ENCODE data around the gene ANXA11. TPM values are rescaled to one million over a fixed set of nuclear protein-coding genes. Genes with fewer than 3 reads are reported as not detected.

The ANXA11 gene
- total and polyA plus RNA-seq, 9 of the 15 experiments (the other 6 are each of a cell fraction or from before 2014, with no cell fraction given), result 43.6 to 212 (median 109) TPM

- BruUV-seq (replicated peaks), result no TSS peak
- FAIRE-seq, result no peak
- H4K20me1 ChIP-seq (replicated peaks; ENCODE audit: control insufficient read depth, insufficient read depth, low read length), result peaks cover 21% of the 10 kb centered on the region; the same call in 1 of the 2 replicates
Observed at GRCh38 chr10:80176526-80176925, 28.8 kb downstream of the ANXA11 start.

More at GRCh38 chr10:80176526-80176925, 28.8 kb downstream of the ANXA11 start:
- Histone ChIP-seq H2AFZ (ENCODE audit: low read depth, low read length) (no peak overlapping the region), H3K4me1 (replicated peaks in 1 of 2; ENCODE audit: control insufficient read depth in 2 of 2, insufficient read depth in 2 of 2, low read length in 2 of 2) (no peaks in the 10 kb centered on the region), H3K9me3 (replicated peaks; ENCODE audit: control insufficient read depth, insufficient read depth, low read depth, low read length) (no peaks in the 10 kb centered on the region), H3K9me1 (ENCODE audit: control insufficient read depth, insufficient read depth, low read length) (peaks cover 3% of the 10 kb centered on the region), H3K4me2 (ENCODE audit: insufficient read depth, low read length) (no peak overlapping the region), H3K79me2 (ENCODE audit: control insufficient read depth, insufficient read depth, low read length) (peaks cover 48% of the 10 kb centered on the region), H3K27ac (ENCODE audit: extremely low read depth, low read depth, low read length) (no peak overlapping the region), H3K4me3 (no peak overlapping the region), H3K36me3 (ENCODE audit: control insufficient read depth, insufficient read depth, low read length) (peaks cover 58% of the 10 kb centered on the region), H3K9ac (ENCODE audit: insufficient read depth in 1 of 2, low read depth in 2 of 2, low read length in 2 of 2) (no peak overlapping the region), H3K27me3 (ENCODE audit: control insufficient read depth in 2 of 2, insufficient read depth in 2 of 2, low read length in 2 of 2) (no peaks in the 10 kb centered on the region)
- DNase-seq (ENCODE audit: extremely low read depth in 1 of 4, low spot score in 3 of 4), result no peak
- TF ChIP-seq ZNF24 (IDR thresholded peaks at IDR 0.05), result no peak
- TF ChIP-seq CHD7 (IDR thresholded peaks at IDR 0.05; ENCODE audit: low read depth, low read length), result no peak
- TF ChIP-seq FOXK2 (conservative IDR thresholded peaks at IDR 0.05 in 1 of 2, IDR thresholded peaks at IDR 0.05 in 1 of 2; ENCODE audit: low read depth in 2 of 2), result no peak
- TF ChIP-seq ZNF143 (CRISPR knock-in tag; IDR thresholded peaks at IDR 0.05), result no peak
- no peak for TF ChIP-seq ELF1 (tag; IDR thresholded peaks at IDR 0.05)
- no peak for TF ChIP-seq CXXC5 (CRISPR knock-in tag; IDR thresholded peaks at IDR 0.05)
- in situ Hi-C loops (cut with MboI) (no loop called here), intact Hi-C loops (cut with micrococcal nuclease) (no loop called here)
- WGBS (ENCODE audit: insufficient coverage, low coverage, missing lambda C conversion rate), result 84% methylated on average over 6 of the region's 6 CpGs
- ChIA-PET CTCF (ENCODE audit: low intra/inter-chr PET ratio) (no interaction called here), POLR2A (interaction anchor here (0.7 to 4.5 kb wide), 4 partner anchors 9 to 32 kb away, joined by 3 to 26 read pairs (median 4); no protein-coding TSS in a partner anchor)
- no peak for ATAC-seq

Measured in K562 (cell line).